ENCODE results near the gene SPRR1B. TPM values are rescaled to one million over a fixed set of nuclear protein-coding genes. Genes with fewer than 3 reads are reported as not detected.

SPRR1B gene
- total RNA-seq, 2 donors from 2014 or later, result not detected

DNA sequence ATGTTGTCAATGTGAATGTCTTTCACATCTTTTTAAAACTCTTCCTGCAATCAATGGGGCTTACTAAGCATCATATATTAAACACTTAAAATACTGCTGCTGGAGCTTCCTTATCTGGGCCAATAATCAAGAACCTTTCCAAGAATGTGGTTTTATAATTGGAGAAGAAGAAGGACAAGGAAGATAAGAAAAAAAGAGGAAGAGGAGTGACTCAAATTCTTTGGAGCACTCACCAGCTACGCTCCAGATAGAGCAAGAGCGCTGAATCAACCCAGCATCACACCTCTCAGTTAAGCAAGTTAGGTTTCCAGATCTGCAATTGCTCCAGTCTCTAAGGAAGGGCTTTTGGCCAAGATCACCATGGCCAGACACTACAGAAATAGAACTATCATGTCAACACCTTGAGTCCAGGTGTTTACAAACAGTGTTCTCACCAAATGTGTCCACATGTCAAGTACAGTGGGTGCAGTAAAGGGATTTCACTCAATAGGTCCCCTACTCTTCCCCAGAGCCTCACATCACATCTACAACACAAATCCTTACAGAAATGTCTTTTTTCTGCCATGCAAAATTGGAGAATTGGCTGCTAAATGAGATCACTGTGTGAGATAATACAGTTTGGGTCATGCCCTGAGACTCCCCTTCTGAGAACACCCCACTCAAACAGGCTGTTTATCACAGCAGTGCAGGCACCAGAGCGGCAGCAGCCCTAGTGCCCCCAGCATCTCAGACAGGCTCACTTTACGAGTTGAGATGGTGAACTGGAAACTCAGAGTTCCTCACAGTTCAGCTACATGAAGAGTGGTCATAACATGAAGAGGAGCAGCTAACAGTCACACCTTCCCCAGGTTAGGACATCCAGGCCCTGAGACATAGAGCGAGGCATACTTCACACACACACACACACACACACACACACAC is 42.1 kb downstream of the SPRR1B start:
- no peak overlapping the region for H3K4me3 Mint-ChIP-seq
- WGBS, 2 experiments (ENCODE audit: insufficient coverage in 1 of 2, insufficient read length in 1 of 2), result 79 to 100% methylated on average over 2 to 4 of the region's 5 CpGs
- H3K27ac Mint-ChIP-seq, result no peak overlapping the region

DNA sequence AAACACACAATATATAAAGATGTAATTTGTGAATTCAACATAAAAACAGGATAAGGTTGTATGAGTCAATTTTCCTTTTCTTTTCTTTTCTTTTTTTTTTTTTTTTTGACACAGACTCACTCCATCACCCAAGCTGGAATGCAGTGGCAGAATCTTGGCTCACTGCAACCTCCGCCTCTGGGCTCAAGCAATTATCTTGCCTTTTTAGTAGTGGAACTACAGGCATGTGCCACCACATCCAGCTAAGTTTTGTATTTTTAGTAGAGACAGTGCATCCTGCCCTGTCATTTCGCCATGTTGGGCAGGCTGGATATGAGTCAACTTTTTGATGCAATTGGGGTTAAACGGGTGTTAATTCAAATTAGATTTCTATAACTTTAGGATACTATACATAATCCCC is 50.7 kb downstream of the SPRR1B start:
- Histone ChIP-seq H3K4me3 (ENCODE audit: low read length) (no peak overlapping the region), H3K4me1 (ENCODE audit: control insufficient read depth, insufficient read depth, low read length) (no peaks in the 10 kb centered on the region), H3K9ac (ENCODE audit: extremely low read depth, low read length, poor library complexity, severe bottlenecking) (no peak overlapping the region), H3K27ac (ENCODE audit: low read depth, low read length) (no peak overlapping the region), H3K27me3 (ENCODE audit: control insufficient read depth, insufficient read depth, low read length, poor library complexity, severe bottlenecking) (no peaks in the 10 kb centered on the region), H3K9me3 (ENCODE audit: control insufficient read depth, low read length) (peaks cover 9% of the 10 kb centered on the region), H3K36me3 (ENCODE audit: control insufficient read depth, insufficient read depth, low read length) (no peaks in the 10 kb centered on the region)
- H3K36me3 Mint-ChIP-seq (ENCODE audit: low read depth), result no peaks in the 10 kb centered on the region
- H3K27ac Mint-ChIP-seq, result no peak overlapping the region
- H3K4me1 Mint-ChIP-seq, result no peaks in the 10 kb centered on the region
- no peak overlapping the region for H3K4me3 Mint-ChIP-seq
- DNase-seq, result no peak
- H3K27me3 Mint-ChIP-seq (ENCODE audit: insufficient read depth), result no peaks in the 10 kb centered on the region
- H3K9me3 Mint-ChIP-seq, result peaks cover 17% of the 10 kb centered on the region
- TF ChIP-seq, protein P1, sequence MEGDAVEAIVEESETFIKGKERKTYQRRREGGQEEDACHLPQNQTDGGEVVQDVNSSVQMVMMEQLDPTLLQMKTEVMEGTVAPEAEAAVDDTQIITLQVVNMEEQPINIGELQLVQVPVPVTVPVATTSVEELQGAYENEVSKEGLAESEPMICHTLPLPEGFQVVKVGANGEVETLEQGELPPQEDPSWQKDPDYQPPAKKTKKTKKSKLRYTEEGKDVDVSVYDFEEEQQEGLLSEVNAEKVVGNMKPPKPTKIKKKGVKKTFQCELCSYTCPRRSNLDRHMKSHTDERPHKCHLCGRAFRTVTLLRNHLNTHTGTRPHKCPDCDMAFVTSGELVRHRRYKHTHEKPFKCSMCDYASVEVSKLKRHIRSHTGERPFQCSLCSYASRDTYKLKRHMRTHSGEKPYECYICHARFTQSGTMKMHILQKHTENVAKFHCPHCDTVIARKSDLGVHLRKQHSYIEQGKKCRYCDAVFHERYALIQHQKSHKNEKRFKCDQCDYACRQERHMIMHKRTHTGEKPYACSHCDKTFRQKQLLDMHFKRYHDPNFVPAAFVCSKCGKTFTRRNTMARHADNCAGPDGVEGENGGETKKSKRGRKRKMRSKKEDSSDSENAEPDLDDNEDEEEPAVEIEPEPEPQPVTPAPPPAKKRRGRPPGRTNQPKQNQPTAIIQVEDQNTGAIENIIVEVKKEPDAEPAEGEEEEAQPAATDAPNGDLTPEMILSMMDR (conservative IDR thresholded peaks at IDR 0.05), result no peak
- 89 to 90% methylated on average over 2 to 3 of the region's 3 CpGs for WGBS, 2 experiments (ENCODE audit: insufficient coverage in 1 of 2, insufficient read length in 1 of 2)

More for the DNA sequence above, 42.1 kb downstream of the SPRR1B start:
- Histone ChIP-seq H3K9ac (ENCODE audit: extremely low read depth, low read length, poor library complexity, severe bottlenecking) (no peak overlapping the region), H3K27ac (ENCODE audit: low read depth, low read length) (no peak overlapping the region), H3K9me3 (ENCODE audit: control insufficient read depth, low read length) (no peaks in the 10 kb centered on the region), H3K4me1 (ENCODE audit: control insufficient read depth, insufficient read depth, low read length) (no peaks in the 10 kb centered on the region), H3K4me3 (ENCODE audit: low read length) (no peak overlapping the region), H3K27me3 (ENCODE audit: control insufficient read depth, insufficient read depth, low read length, poor library complexity, severe bottlenecking) (no peaks in the 10 kb centered on the region), H3K36me3 (ENCODE audit: control insufficient read depth, insufficient read depth, low read length) (no peaks in the 10 kb centered on the region)
- H3K4me1 Mint-ChIP-seq, result no peaks in the 10 kb centered on the region
- H3K9me3 Mint-ChIP-seq, result peaks cover 1% of the 10 kb centered on the region
- TF ChIP-seq, protein P1 (conservative IDR thresholded peaks at IDR 0.05), result no peak
- DNase-seq, result no peak
- H3K36me3 Mint-ChIP-seq (ENCODE audit: low read depth), result no peaks in the 10 kb centered on the region
- H3K27me3 Mint-ChIP-seq (ENCODE audit: insufficient read depth), result no peaks in the 10 kb centered on the region

Other genes with a start within 250 kb of the SPRR1B start
- gene LCE1E, start 244.9 kb upstream of the SPRR1B start, total RNA-seq, result not detected
- gene LCE1D, start 234.5 kb upstream of the SPRR1B start, total RNA-seq, result not detected
- gene LCE1C, start 224.6 kb upstream of the SPRR1B start, total RNA-seq, result not detected
- not detected for gene LCE1B, start 219.2 kb upstream of the SPRR1B start, total RNA-seq
- gene LCE1A, start 203.7 kb upstream of the SPRR1B start, total RNA-seq, result not detected
- not detected for gene LCE6A, start 188.3 kb upstream of the SPRR1B start, total RNA-seq
- gene LCE7A, start 171.2 kb upstream of the SPRR1B start, total RNA-seq, result not detected
- not detected for gene SMCP, start 152.9 kb upstream of the SPRR1B start, total RNA-seq
- not detected for gene IVL, start 122.7 kb upstream of the SPRR1B start, total RNA-seq
- gene SPRR5, start 84.0 kb upstream of the SPRR1B start, total RNA-seq, result not detected
- gene SPRR4, start 60.6 kb upstream of the SPRR1B start, total RNA-seq, result not detected
- gene SPRR1A, start 47.1 kb upstream of the SPRR1B start, total RNA-seq, result not detected
- gene SPRR3, start 29.5 kb upstream of the SPRR1B start, total RNA-seq, result not detected
- gene SPRR2D, start 9.9 kb downstream of the SPRR1B start, total RNA-seq, result under 1 TPM in 1 of 2 donors, not detected in 1; 0.42 TPM
- not detected for gene SPRR2A, start 26.3 kb downstream of the SPRR1B start, total RNA-seq
- not detected for gene SPRR2B, start 40.4 kb downstream of the SPRR1B start, total RNA-seq
- gene SPRR2E, start 63.3 kb downstream of the SPRR1B start, total RNA-seq, result not detected
- gene SPRR2F, start 82.3 kb downstream of the SPRR1B start, total RNA-seq, result not detected
- not detected for gene SPRR2G, start 119.7 kb downstream of the SPRR1B start, total RNA-seq
- gene LELP1, start 172.2 kb downstream of the SPRR1B start, total RNA-seq, result not detected
- not detected for gene PRR9, start 186.4 kb downstream of the SPRR1B start, total RNA-seq
- not detected for gene LORICRIN, start 228.5 kb downstream of the SPRR1B start, total RNA-seq

All from endodermal cell (in vitro differentiated cells).